ENCODE measurements around the gene NCKAP5.

NCKAP5 gene

GRCh38 chr2:132662732-132663131 is 905.5 kb downstream of the NCKAP5 start:
- no peak for DNase-seq (ENCODE audit: low spot score)

DNA sequence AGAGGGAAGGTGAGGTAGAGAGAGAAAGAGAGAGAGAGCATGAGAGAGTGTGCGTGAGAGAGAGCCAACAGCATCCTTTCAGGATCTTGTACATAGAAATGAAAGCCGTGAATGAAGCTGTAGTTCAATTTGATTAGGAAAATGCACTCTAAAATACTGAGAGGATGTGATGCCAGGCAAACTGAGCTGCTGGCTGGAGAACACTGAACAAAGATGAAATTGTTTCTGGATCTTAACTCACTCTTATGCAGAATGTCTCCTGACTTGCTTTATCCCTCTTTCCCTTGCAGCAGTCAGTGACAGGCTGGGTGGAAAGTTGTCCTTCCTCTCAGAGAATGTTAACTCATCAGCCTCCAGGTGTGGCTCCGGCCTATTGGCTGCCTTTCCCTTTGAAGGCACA is 908.9 kb downstream of the NCKAP5 start:
- DNase-seq (ENCODE audit: low spot score), result no peak

DNA sequence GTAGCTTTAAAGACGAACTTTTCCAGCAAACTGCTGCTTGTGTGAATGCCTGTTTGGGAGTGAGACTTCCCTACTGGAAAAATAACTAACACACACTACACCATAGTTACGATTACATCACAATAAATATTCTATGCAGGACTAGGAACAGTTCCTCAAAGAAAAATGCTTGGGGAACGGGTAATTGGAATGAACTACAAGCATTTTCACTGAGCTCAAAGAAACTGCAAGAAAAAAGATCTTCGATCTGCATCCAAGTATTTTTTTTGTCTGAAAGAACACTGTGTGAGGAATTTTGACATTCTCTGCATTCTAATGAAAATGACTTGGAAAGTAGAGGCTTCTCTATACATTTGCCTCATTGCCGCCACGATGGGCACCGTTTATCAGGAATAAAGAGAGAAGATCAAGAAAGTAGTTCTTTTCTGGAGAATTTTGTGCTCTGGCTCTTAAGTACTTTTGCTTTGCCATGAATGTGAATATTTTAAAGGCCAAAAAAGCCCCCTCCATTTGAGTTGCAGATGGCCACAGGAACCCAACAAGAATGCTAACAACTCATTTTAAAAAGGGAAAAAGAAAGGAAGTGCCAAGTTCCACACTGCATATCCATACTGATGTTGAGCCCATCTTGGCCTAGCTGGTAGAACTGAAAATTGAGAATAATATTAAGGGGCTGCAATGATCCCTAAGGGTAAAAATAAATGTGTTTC is 911.8 kb downstream of the NCKAP5 start:
- no peak for DNase-seq (ENCODE audit: low spot score)

DNA sequence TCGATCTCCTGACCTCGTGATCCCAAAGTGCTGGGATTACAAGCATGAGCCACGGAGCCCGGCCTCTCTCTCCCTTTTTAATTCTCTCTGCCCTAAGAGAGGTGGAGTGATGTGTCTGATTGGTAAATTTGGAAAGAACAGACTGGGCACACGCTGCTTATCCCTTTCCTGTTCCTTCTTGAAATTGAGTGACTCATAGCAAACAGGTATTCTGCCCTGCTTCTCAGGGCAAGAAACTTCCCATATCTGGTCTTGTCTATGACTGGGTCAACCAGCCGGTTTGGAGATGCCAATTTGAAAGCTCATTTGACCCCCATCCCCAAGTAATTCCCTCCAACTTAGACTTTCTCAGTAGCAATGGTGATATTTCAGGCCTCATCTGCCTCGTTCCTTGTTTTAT is 913.3 kb downstream of the NCKAP5 start:
- DNase-seq (ENCODE audit: low spot score), result no peak

GRCh38 chr2:132654335-132654734 is 913.9 kb downstream of the NCKAP5 start:
- DNase-seq (ENCODE audit: low spot score), result no peak

- no peak for DNase-seq (ENCODE audit: low spot score)
These were observed 915.8 kb downstream of the NCKAP5 start for GRCh38 chr2:132652474-132652873.

- DNase-seq (ENCODE audit: low spot score), result no peak
These were observed 916.9 kb downstream of the NCKAP5 start for GRCh38 chr2:132651115-132652045.

DNA sequence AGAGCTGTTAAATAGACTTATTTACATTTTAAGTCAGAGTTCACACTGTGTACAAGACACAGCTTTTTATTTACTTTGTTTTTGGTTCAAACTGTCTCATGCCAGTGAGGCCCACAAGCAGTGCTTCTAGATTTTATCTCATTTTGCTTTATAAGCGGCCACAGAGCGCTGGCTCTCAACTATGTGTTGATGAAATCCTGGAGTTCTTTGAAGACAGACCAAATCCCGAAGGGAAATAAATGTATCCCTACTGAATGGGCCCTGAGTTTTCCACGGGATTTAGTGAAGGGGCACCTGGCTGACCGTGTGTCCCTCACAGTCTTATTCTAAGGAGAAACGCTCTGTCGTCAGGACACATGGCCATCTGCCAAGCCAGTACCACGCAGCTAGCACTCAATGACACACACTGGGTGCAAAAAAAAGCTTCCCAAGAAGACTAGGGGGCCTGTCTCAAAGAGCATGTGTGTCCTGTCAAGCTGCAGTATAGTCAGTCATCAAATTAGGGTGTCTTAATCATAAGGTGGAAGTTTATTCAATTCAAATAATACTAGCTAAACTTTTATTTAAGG is 921.6 kb downstream of the NCKAP5 start:
- DNase-seq (ENCODE audit: low spot score), result no peak

DNA sequence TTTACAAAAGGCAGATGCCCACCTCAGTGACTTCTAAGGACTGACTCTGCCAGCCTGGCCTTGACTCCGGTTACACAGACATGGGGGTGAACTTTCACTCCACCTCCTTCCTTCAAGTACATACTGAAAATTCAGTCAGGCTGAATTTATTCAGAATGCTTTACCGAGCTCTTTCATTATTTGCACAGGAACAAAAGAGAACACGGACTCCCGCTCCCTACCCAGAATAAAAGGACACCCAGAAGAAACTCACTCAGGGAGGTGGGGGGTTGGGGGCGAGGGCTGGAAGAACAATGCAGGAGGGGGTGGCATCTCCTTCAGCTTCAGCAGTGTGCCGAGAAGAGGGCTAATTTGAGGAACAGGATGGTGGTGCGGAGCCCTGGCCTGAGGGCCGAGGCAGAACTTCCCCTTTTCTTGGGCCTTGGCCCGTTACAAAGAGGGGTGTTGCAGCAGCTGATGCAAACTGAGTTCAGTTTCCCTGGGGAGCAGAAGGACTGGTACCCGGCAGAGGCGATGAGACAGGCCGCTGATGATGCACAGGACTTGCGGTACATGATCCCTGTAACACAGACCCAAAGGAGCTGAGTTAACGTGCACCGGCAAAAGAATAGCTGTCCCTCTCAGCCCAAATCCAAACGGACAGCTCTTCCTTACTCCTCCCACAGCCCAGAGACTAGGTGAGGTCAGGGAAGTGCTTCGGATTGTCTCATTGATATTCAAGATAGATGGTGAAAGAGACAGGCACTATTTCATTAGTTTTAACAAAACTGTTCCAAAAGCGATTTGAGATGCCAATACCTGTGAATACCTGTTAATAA is 922.3 kb downstream of the NCKAP5 start:
- peak; percentile 63 for DNase-seq (ENCODE audit: low spot score)

DNA sequence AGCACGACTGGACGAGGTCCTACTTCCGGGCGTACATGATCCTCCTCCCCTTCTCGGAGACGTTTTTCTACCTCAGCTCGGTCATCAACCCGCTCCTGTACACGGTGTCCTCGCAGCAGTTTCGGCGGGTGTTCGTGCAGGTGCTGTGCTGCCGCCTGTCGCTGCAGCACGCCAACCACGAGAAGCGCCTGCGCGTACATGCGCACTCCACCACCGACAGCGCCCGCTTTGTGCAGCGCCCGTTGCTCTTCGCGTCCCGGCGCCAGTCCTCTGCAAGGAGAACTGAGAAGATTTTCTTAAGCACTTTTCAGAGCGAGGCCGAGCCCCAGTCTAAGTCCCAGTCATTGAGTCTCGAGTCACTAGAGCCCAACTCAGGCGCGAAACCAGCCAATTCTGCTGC is 923.1 kb downstream of the NCKAP5 start:
- no peak for DNase-seq (ENCODE audit: low spot score)

DNA sequence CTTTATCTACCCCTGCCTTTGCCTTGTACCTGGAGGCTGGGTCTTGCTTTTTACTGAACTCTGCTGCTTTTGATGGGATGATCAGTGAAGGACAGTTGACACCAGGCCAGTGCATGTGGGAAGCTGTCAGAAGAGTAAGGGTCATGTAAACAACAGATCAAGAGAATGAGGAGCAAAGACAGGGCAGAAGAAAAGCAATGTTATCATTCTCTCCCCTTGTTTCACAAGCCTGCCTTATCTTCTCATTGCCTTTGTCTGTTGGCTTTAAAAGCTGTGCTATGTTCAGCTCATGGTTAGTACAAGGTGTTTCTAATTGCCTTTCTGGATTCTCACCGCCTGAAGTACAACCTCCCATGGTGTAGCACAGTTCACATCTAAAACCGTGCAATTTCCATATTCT is 925.8 kb downstream of the NCKAP5 start:
- no peak for DNase-seq (ENCODE audit: low spot score)

GRCh38 chr2:132641819-132642218 is 926.4 kb downstream of the NCKAP5 start:
- DNase-seq (ENCODE audit: low spot score), result no peak

DNA sequence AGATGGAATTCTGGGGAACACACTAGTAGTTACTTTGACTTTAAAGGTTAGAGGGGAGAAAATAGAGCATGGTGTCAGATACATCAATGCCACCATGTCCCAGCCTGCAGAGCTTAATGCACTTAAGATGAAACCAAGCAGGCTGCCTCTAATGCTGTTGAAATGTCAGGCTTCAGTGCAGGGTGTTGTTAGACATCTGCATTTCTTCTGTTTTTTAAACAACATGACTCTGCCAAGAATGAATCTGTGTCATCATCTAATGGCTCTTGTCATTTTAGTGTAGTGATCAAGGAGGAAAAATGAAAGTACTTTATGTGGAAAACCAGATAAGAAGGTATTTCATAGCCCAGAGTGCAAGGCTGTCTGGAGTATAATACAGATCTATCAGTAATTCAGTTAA is 928.1 kb downstream of the NCKAP5 start:
- no peak for DNase-seq (ENCODE audit: low spot score)

DNA sequence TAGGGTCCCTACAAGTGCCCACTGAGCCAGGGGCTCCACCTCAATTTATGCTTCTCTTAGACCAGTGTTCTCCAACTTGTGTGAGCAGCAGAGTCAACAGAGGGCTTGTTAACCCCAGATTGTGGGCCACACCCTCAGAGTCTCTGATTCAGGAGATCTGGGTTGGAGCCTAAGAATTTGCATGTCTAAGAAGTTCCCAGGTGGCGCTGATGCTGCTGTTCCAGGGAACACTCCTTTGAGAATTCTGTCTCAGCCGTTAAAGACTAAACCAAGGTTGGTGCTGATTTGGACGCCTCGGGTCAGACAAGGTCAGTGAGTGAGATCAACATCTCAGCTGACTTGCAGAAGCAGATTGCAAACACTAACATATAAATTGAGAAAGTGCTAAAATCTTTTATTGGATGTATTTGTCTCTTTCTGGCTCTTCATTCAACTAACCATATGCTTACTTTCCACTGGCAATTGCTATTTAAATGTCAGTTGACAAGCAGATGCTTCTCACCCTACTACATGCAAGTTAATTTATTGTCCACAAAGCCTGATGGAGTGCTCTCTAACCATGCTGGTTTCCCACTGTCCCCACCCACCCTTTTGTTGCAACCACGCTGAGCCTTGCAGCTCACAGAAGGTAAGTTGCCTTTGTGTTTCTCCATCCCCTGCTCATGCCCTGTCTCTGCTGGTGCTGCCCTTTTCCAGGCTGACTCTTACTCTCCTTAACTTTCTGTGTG is 929.8 kb downstream of the NCKAP5 start:
- no peak for DNase-seq (ENCODE audit: low spot score)

DNA sequence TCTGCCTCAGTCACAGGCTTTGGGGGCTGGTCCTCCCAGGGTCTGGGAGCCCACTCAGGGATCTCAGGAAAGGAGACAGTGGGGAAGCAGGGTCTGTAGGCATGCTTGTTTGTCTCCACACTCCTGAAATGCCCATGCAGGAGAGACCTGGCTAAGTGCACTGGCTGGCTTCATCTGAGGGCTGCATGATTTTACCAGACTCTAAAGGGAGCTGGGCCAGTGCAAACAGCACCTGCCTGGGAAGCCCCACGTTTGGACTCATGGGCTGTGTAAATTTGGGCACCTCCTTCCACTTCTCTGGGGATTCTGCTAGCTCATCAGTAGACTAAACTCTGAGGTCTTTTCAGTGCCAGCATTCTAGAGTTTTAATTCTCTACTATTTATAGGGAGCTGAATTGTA is 931.9 kb downstream of the NCKAP5 start:
- no peak for DNase-seq (ENCODE audit: low spot score)

DNA sequence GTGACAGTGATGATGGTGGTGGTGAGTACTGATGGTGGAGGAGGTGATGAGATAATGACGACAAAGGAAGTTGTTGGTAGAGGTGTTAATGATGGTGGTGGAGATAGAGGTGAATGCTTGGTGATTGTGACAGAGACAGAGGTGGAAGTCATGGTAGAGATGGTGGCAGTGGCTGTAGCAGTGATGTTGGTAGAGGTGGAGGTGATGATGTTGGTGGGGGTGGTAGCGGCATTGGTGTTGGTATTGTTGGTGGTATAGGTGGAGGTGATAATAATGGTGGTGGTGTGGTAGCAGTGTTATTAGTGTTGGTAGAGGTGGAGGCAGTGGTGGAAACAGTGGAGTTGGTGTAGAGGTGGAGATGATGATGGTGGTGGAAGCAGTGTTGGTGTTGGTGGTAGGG is 934.6 kb downstream of the NCKAP5 start:
- DNase-seq (ENCODE audit: low spot score), result no peak

DNA sequence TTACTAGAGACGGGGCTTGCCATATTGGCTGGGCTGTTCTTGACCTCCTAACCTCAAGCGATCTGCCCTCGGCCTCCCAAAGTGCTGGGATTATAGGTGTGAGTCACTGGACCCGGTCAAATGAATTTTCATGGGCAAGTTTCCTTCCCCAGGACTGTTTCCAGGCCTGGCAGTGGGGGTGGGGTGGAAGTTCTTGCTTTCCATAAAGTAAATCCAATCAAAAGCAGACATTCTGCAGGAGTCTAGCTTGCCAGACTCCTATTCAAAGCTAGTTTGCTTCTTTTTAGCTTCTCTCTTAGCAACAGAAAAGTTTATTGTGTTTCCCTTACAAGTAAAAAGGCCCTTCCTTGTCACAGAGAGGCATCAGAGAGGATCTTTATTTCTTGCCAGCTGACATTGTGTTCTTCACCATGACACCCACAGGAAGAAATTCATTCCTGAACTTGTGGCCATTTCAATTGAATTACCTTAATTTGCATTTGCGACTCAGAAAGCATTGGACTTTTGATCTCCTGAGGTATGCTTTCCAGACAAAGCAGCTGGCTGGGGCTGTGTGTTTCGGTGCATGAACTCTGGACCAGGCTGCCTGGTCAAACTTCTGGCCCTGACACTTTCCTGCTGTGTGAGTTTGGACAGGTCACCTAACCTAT is 936.1 kb downstream of the NCKAP5 start:
- no peak for DNase-seq (ENCODE audit: low spot score)

DNA sequence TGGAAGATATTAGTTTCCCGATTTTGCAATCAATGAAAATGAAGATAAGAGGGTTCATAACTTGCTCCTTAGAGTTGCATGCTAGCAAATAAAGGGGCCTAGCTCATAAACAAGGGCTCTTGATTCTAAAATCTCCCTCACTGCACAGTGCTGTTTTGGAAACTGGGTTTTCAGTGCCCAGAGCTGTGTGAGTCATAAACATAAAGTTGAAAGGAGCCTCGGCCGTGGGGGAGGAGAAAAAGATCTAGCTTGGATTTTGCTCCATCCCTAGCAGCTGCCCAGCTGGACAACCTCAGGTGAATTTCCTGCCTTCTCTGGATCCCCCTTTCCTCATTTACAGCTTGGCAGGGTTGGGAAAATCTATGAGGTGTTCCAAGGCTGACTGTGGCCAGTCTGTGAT is 940.7 kb downstream of the NCKAP5 start:
- DNase-seq (ENCODE audit: low spot score), result no peak

- no peak for DNase-seq (ENCODE audit: low spot score)
These were observed 945.0 kb downstream of the NCKAP5 start for GRCh38 chr2:132623096-132623839.

All from germinal center (tissue), 1 donor.